HG02642 (cell line): ENCODE measurements around the gene ATP10A.
"Not testable (repeated sequence)": the region's sequence is repeated elsewhere in the genome, so short reads cannot be mapped to it uniquely, and the experiment has no call there.

Source experiments
- ATAC-seq: cut with Tn5 transposase; IDR thresholded peaks from one replicate; pipeline ENCODE4 v1.9.1; 2021; ENCODE audit warnings: mild to moderate bottlenecking; ENCODE audit not compliant: unreplicated experiment, poor library complexity

Gene ATP10A

DNA sequence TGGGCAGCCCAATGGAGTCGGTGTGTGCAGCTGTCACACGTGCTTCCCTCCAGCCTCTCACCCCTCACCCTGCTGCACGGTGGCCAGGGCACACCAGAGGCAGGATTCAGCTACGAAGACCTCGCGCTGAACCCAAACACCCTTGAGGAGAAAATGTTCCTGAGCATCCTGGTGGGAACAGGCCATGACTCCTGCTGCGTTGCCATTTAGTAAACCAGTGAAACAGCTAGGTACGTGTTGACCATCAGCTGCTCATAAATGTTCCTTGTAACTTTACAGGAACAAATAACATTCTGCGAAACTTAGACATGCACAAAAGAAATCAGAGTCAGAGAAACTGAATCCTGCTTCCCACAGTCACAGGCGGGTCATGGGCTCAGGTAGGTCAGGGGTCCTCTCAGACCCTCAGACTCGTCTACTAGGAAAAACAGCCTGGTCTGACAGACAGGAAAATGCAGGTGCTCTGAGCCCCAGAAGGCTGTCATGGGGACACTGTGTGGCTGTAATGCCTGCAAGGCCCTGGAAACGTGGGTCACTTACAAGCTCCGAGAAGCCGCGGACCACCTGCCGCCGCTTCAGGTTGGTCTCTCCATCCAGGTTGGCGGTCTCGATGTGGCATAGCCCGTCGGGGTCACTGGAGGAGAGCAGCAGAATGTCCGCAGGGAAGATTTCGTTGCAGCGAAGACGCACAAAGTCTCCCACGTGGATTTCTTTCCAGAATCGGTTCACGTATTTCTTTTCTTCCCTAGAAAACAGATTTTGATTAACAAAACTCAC lies 82.5 kb downstream of the ATP10A start:
- ATAC-seq: no peak

DNA sequence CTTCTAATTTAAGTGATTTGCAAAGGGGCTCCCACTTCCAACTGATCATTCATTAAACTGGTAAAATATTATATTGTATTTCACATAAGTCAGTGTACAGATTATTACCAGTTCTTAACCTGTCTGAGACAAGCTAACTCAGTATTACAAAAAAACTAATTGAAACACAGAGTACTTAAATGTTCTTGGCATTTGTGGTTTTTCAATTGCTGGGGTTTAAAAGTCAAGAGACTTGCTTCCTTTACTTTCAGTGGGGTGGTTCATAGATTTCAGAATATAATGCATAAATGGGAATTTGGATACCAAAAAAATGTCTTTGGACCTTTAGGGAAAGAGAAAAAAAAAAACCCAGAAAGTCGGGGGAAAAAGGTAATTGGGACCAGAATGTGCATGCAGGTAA lies 85.0 kb downstream of the ATP10A start:
- ATAC-seq: no peak

DNA sequence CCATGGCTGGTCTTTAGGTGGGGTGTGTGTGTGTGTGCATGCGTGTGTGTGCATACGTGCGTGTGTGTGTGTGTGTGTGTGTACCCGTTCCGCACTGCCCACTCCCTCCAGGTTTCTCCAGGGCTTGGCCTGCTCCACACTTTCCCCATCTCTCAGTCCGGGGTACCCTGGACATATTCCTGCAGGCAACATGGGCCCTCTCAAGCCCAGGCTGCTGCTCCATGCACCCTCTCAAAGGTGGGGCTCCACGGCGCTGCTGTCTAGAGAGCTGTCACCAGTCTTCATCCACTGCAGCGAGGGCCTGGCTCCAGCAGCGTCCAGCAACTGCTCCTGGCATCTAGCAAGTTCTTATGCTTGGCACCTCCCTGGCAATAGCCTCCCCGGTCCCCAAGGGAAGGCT lies 86.1 kb downstream of the ATP10A start:
- ATAC-seq: no peak

DNA sequence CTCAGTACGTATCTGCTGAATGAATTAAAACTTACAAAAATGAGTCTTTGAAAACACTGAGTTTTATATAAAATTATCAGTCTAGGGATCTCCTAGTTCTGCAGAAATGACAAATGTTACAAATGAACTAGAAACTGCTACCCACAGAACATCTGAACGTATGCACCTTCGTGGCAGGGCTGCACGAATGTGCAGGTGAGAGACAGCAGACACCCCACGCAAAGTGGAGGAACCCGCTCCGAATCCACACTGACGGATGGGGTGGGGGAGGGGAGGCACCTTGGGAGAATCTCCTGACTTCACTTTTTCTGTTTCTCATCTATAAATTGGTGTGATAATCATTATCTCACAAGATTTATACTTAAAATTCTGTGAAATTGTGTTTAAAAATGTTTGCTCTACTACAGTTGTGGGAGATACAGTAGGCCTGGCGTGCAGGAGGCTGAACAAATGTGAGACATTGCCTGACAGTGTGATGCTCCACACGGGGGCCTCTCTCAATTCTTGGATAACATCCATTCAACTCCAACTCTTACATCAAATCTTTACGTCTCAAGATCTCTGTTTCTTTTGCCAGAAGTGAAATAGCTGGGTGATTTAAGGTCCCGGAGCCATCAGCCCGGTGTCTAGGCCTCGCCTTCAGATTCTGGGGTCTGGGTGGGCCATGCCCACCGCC lies 86.9 kb downstream of the ATP10A start:
- no peak for ATAC-seq

- ATAC-seq: peak; percentile 86
These were observed 87.7 kb downstream of the ATP10A start for GRCh38 chr15:25775317-25775912.

- ATAC-seq: no peak
These were observed 88.3 kb downstream of the ATP10A start for GRCh38 chr15:25774871-25775270.

DNA sequence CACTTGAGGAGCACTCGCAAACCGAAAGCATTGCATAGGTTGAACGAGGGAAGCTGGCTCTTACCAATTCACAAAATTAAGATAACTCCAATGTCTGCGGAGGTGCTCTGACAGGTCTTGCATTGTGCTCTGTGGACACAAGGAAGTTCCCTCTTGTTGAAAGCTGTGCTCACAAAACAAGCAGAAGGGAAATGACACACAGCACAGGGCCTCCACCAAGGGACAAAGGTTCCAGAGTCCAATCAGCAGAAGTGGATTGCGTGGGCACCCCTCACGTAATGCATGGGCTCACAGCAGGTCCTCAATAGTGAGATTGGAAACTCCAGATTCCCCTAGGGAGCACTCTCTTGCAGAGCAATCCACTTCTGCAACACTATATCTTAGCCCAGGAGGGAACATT lies 89.9 kb downstream of the ATP10A start:
- ATAC-seq: no peak

GRCh38 chr15:25772500-25772899 lies 90.6 kb downstream of the ATP10A start:
- no peak for ATAC-seq

GRCh38 chr15:25771736-25772135 lies 91.4 kb downstream of the ATP10A start:
- not testable (repeated sequence) for ATAC-seq

GRCh38 chr15:25771338-25771706 lies 91.8 kb downstream of the ATP10A start:
- no peak for ATAC-seq

- no peak for ATAC-seq
These were observed 92.3 kb downstream of the ATP10A start for GRCh38 chr15:25770618-25771337.

DNA sequence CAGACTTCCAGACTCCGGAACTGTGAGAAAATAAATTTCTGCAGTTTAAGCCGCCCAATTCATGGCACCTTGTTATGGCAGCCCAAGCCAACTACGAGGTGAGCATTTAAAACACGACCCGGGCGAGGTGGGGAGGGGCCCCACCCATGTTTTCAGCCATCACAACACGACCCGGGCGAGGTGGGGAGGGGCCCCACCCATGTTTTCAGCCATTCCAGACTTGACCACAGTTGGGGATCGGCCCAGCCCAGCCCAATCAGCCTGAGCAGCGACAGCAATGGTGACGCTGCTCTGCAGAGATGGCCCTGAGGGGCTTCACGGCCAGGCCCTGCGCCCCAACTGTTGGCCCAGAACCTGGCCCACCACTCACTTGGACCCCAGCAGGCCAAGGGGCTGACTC lies 93.1 kb downstream of the ATP10A start:
- no peak for ATAC-seq

GRCh38 chr15:25768271-25768670 lies 94.9 kb downstream of the ATP10A start:
- no peak for ATAC-seq

- ATAC-seq: no peak
These were observed 95.6 kb downstream of the ATP10A start for GRCh38 chr15:25767356-25768151.

GRCh38 chr15:25766417-25766816 lies 96.7 kb downstream of the ATP10A start:
- no peak for ATAC-seq

GRCh38 chr15:25764980-25765735 lies 98.0 kb downstream of the ATP10A start:
- ATAC-seq: no peak

- no peak for ATAC-seq
These were observed 99.2 kb downstream of the ATP10A start for GRCh38 chr15:25763954-25764353.

GRCh38 chr15:25763331-25763751 lies 99.8 kb downstream of the ATP10A start:
- no peak for ATAC-seq

DNA sequence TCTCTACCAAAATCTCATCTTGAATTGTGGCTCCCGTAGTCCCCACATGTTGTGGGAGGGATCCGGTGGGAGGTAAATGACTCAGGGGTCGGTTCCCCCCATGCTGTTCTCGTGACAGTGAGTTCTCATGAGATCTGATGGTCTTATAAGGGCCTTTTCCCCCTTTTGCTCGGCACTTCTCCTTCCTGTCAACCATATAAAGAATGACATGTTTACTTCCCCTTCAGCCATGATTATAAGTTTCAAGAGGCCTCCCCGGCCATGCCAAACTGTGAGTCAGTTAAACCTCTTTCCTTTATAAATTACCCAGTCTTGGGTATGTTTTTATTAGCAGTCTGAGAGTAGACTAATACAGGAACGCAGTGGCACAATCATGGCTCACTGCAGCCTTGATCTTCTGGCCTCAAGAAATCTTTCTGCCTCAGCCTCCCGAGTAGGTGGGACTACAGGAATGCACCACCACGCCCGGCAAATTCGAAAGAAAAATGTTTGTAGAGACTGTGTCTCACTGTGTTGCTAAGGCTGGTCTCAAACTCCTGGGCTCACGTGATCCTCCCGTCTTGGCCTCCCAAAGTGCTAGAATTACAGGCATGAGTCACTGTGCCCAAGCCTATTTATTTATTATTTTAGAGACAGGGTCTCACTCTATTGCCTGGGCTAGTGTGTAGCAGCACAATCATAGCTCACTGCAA lies 101.0 kb downstream of the ATP10A start:
- ATAC-seq: no peak
